NCI-H748 treated with DMSO at 0.1 percent for 48 hours (cell line): ENCODE results near the gene BNC2.

Experiments used
- DNase-seq: peaks from one replicate; lab custom pipeline; 2025; lab: John Stamatoyannopoulos, UW

BNC2 gene

DNA sequence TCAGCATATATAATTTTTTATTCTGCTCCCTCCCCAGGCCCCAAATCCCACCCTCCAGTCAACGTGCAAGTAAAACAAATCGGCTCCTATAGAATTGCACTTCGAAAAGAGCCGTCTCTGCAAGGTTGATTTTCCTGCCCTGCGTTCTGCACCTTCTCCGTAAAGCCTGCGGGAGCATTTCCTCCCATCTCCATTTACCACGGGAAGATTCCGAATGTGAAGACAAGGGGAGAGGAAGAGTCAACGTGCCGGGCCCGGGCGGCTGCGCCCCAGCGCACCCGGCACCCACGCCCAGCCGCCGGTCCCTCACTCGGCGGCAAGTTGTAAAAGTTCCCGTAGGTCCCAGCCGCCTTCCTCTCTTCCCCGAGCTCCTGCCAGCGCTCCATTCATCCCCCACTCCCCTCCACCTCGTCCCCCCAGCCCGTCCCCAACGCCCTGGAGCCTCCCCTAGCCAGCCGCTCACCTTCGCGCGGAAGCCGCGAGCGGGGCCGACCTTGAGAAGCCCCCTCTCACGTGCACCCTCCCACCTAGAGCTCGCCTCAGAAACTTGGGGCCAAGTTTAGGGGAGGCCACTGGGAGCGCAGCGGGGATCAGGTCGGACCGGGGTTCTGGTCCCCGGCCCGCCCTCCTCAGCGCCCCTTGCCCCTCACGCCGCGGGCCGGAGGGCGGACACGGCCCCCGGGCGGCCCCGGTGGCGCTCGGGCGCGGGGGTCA, 431 bp downstream of the BNC2 start:
- DNase-seq, result no peak

DNA sequence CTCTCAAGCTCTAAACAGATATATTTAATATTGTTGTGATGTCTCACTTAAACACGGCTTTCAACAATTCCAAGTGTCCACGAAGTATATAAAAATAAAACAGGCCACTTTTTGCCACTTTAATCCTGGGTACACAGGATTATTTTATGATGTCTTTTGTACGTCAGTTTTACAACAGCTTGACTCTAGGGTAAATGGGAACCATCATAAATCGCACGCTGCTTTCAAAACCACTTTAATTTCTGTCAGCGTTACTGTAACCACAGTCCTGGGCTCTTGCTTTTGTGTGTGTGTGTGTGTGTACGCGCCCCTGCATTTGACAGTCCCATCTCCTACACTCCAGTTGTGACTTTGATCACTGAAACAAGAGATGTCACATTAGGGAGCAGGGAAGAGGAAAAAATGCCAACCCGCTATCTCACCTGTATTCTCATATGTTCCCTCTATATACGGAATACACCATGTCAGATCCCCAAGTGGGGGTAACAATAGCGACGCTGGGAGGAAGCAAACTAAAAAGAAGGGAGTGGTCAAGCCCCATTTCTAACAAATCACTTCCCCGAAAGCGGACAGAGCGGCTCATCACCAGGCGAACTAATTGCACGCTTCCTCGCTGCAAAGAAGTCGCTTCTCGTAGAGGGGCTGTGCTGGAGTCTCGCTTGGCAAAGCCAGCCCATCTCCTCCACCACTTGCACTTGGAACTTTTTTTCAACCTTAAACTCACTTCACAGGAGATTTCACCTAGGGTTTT, 1.2 kb downstream of the BNC2 start:
- peak; percentile 45 for DNase-seq

DNA sequence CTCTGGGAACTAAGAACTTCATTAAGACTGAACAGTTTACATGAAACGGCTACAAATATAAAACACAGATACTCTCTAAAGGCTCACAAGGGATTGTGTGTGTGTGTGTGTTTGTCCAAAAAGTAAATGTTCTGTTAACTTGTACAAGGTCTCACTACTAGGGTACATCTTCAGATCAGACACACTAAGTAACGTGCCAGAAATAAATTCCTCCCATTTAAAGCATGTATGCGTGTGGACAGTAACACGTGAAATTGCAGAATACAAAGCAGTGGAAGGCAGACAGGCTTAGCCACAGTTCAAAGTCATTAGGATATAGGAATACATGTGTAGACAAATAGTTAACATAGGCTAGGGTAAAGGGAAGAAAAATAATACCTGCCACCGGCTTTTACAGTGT, 1.8 kb downstream of the BNC2 start:
- no peak for DNase-seq

- DNase-seq, result no peak
Observed at GRCh38 chr9:16867576-16868311, 2.7 kb downstream of the BNC2 start.

- DNase-seq, result no peak
Observed at GRCh38 chr9:16866587-16866986, 3.9 kb downstream of the BNC2 start.

GRCh38 chr9:16864649-16865434, 5.6 kb downstream of the BNC2 start:
- no peak for DNase-seq

DNA sequence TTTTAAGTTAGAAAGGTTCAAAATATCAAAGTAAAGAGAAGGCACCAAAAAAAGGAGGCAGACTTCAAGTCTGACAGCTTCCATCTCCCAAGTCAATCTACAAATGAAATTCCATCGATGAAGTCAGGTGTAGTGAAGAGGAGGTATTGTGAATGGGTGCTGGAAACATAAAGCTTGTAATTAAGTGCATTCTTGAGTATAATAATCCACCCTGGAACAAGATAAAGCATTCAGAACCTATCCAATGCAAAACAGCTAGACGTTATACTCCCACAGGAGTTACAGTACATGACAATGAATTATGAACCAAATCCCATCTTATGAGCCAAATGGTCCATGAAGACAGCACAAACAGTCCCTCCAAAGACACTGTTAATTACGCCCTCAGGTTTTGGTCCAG, 22.3 kb downstream of the BNC2 start:
- no peak for DNase-seq

- no peak for DNase-seq
Observed at GRCh38 chr9:16846986-16847385, 23.5 kb downstream of the BNC2 start.

DNA sequence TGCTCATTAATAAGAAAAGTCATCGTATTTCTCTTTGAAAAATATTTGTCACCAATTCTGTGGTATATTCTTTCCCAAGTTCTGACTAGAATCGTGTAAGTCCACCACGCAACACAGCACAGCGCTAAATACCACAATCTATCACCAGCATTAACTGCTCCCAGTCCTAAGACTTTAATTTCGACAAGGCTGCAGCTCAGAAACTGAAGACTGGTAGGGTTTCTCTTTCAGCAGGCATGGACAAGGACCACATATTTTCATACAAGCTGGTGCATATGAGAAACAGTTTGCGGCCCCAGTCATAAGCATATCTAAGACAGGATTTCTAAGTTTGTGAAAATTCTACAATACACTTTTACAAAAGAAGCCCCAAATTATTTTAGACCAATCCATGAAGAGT, 24.1 kb downstream of the BNC2 start:
- DNase-seq, result no peak

GRCh38 chr9:16834817-16835216, 35.7 kb downstream of the BNC2 start:
- no peak for DNase-seq

DNA sequence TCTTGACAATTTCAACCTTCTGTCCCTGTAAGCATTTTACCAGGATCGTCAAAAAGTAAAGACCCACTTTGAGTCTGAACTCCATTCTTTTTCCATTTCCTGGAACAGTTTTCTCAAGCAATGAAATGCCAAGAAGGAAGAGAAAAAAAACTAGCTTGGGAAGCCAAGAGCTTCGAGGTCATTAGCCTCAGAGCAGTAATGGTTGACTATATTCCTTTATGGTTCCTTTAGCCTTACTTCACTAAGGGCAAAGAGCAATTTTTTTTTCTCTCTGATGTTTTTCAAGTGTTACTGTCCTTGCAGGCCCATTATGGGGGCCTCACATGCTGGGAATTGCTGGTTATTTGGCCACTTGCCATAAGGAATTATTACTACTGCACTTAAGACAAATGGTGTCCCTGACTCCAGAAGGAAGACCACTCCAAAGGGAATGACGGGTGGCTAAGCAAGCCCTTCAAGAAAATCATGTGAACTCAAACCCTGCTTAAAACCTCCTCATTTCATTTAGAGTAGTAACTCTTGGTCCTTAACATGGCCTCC, 37.1 kb downstream of the BNC2 start:
- DNase-seq, result no peak

DNA sequence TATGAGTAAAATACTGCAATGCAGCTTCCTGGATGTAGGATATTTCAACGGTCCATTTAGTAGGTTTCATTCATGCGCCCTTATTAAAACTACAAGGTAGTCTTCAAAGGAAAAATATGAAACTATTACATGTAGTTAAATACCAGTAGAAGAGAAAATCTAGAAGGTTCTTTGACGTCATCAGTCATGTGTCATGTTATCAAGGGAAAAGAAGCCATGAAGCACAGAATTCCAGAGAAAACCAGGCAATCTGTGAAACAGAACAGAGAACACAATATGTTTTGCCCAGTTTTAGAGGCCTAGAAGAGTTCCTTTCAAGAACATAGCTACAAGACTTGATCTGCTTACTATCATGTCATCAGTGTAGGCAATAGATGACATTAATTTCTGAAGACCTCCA, 38.4 kb downstream of the BNC2 start:
- DNase-seq, result no peak

DNA sequence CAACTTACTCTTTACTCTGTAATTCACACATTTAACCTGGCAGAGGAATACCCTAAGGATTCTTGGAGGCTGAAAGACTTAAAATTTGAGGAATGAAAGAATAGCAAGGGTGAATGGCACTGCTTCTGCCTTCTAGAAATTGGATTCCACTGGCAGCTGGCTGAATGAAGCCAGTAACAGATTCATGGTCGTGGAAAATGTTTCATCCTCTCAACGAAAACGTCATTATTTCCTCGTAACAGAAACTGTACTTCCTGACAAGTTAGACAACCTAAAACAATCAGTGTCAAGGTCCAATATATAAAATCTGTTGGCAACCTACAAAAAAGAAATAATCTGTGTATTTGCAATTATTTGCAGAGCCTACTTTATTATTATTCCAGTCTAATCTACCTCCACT, 39.7 kb downstream of the BNC2 start:
- no peak for DNase-seq

GRCh38 chr9:16828340-16829281, 41.9 kb downstream of the BNC2 start:
- no peak for DNase-seq

DNA sequence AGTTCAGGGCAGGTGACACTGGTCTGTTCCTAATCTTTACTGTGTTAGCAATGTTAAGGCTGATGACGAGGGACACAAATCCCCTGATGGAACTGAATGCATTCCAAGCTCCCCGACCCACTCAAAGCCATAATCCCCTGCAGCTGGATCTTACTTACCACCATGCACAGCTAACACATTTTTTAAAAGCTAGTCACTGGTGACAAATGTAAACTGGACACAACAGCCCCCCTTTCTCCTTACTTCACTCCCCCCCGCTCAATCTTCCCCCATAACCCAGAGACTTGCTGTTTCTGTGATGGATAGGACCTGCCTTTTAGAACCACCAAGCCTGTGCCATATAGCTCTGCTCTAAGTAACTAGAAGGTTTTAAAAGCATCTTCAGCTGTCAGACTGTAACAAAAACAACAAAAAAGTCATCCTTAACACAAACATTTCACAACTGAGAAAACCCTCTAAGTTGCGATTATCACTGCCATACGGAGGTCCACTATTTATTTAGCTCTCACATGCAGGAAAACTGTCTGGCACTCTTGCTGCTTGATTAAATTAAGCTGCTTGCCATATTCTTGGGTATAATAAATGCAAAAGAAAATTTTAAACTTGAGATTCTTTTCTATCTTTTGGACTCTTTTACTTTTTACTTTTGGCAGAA, 44.4 kb downstream of the BNC2 start:
- no peak for DNase-seq

GRCh38 chr9:16825331-16825725, 45.1 kb downstream of the BNC2 start:
- DNase-seq, result no peak

GRCh38 chr9:16824545-16825330, 45.7 kb downstream of the BNC2 start:
- DNase-seq, result peak; percentile 93

DNA sequence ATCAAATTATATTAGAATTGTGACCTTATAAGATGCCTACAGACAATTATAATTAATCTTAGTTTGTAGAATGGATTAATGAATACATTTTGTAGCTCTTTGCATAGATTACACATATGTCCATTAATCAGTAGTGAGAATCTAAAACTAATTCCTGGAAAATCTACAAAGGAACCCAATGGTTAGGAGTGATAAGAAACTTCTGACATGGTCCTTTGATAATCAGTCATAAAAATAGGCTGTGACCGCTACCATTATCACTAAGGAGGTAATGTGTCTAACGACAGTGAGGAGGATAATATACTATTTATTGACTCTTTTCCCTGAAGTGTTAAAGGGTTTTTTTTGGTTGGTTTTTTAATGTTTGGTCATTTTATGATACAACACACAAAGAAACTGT, 46.6 kb downstream of the BNC2 start:
- no peak for DNase-seq

DNA sequence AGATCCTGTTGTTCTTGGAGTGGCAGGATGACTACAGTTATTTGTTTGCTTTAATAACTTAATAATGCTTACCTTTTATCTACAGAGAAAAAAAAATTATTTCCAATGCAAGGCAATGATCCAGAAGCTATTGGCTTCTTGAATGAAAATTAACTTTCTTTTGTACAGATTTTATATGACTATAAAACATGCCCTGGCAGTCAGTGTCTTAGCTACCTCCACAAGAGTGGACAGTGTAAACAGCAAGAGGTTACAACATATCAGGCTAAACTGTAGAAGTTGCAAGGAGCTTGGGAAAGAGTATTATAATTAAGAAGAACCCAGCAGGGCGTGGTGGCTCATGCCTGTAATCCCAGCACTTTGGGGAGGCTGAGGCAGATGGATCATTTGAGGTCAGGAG, 49.1 kb downstream of the BNC2 start:
- DNase-seq, result no peak

DNA sequence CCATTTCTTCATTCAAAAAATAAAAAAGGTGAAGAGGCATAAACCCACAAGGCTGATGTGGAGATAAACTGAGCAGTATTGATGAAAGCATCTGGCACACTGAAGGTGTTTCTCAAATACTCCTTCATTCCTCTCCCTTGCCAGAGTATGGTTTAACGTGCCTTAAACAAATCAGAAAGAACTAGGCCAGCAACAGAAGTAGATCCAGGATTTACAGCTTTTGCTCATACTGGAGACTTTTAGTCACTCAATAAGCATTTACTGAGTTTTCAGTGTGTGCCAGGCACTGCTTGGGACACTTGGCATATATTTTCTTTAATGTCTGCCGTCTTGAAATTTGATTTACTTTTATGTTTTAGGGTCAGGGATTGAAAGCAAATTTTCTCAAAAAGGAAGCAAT, 53.0 kb downstream of the BNC2 start:
- no peak for DNase-seq
